Cardiac septum (tissue), 1 donor: ENCODE data around the gene RANBP6. TPM values are rescaled to one million over a fixed set of nuclear protein-coding genes. Genes with fewer than 3 reads are reported as not detected.

Experiments
- DNase-seq: peaks from one replicate; pipeline ENCODE4 v3.0.0-alpha.2; 2020; ENCODE audit warnings: low spot score
- intact Hi-C: fragments of 100-400 bp; cut with DNase I; formaldehyde crosslinking; loops from one replicate; pipeline ENCODE4 v1.14.0; 2022
- microRNA-seq: library from miRNA; unstranded; fragments of <30 nt; microRNA quantifications from one replicate; pipeline ENCODE4 v1.2.0, GENCODE V29; 2020
- total RNA-seq: library from RNA; stranded (reverse); fragmentation: NEBNext Ultra II Directional; extraction: Animal tissue kit (Norgen Biotek cat#: 25700); gene quantifications from one replicate; pipeline ENCODE4 v1.2.1, GENCODE V29; 2021
- donor health status: DM: no; HTN: no; CAD: no.

Gene RANBP6
- total RNA-seq, 1 donor from 2014 or later: 21.6 TPM

- DNase-seq: peak; percentile 98
- intact Hi-C loops: loop anchor here (10.0 kb wide), 1 partner anchor 174 kb away; the partner anchor contains the start of gene ERMP1
These were observed 7.0 kb downstream of the RANBP6 start for GRCh38 chr9:6008169-6008979.

- intact Hi-C loops: loop anchor here (2.0 to 10.0 kb wide), 2 partner anchors 71 to 173 kb away; partner anchors contain the start of gene ERMP1
- peak; percentile 91 for DNase-seq
These were observed 7.7 kb downstream of the RANBP6 start for GRCh38 chr9:6007770-6008168.

- peak; percentile 94 for DNase-seq
- intact Hi-C loops: loop anchor here (2.0 to 10.0 kb wide), 2 partner anchors 72 to 172 kb away; partner anchors contain the start of gene ERMP1
These were observed 8.2 kb downstream of the RANBP6 start for GRCh38 chr9:6007058-6007769.

GRCh38 chr9:6006749-6007057 is 8.7 kb downstream of the RANBP6 start:
- no peak for DNase-seq
- intact Hi-C loops: loop anchor here (2.0 to 10.0 kb wide), 2 partner anchors 72 to 172 kb away; partner anchors contain the start of gene ERMP1

GRCh38 chr9:6000955-6001354 is 14.5 kb downstream of the RANBP6 start:
- no peak for DNase-seq
- intact Hi-C loops: loop anchor here (10.0 kb wide), 1 partner anchor 166 kb away; the partner anchor contains the start of gene ERMP1

- intact Hi-C loops: loop anchor here (10.0 kb wide), 1 partner anchor 165 kb away; the partner anchor contains the start of gene ERMP1
- DNase-seq: no peak
These were observed 15.9 kb downstream of the RANBP6 start for GRCh38 chr9:5999443-6000101.

- intact Hi-C loops: no loop called here
- no peak for DNase-seq
These were observed 20.9 kb downstream of the RANBP6 start for GRCh38 chr9:5994493-5994892.

GRCh38 chr9:5988265-5988664 is 27.2 kb downstream of the RANBP6 start:
- intact Hi-C loops: no loop called here
- DNase-seq: no peak

GRCh38 chr9:5983042-5983441 is 32.4 kb downstream of the RANBP6 start:
- DNase-seq: no peak
- intact Hi-C loops: no loop called here

GRCh38 chr9:5982317-5982716 is 33.1 kb downstream of the RANBP6 start:
- intact Hi-C loops: no loop called here
- DNase-seq: no peak

- no peak for DNase-seq
- intact Hi-C loops: no loop called here
These were observed 36.9 kb downstream of the RANBP6 start for GRCh38 chr9:5978523-5978922.

- no peak for DNase-seq
- intact Hi-C loops: no loop called here
These were observed 38.6 kb downstream of the RANBP6 start for GRCh38 chr9:5976674-5977397.

- intact Hi-C loops: no loop called here
- no peak for DNase-seq
These were observed 43.7 kb downstream of the RANBP6 start for GRCh38 chr9:5971740-5972139.

Small RNAs within 50 kb of the gene (microRNA-seq; reads per million reads assigned to microRNA genes)
- gene MIR4665: not detected

Other genes with a start within 250 kb of the RANBP6 start
- gene ERMP1, start 182.5 kb downstream of the RANBP6 start, total RNA-seq: 16.8 TPM
- gene MLANA, start 124.7 kb downstream of the RANBP6 start, total RNA-seq: not detected
- gene IL33, start 200.2 kb upstream of the RANBP6 start, total RNA-seq: 18.6 TPM